Measurements from ENCODE around the gene TTC28.

Gene TTC28

GRCh38 chr22:28252539-28252938, 427.1 kb downstream of the TTC28 start:
- DNase-seq: peak in 2 of 3 experiments; percentile 6 to 60

- no peak for DNase-seq
Observed at GRCh38 chr22:28250036-28250695, 429.5 kb downstream of the TTC28 start.

- no peak for DNase-seq
Observed at GRCh38 chr22:28249402-28249801, 430.2 kb downstream of the TTC28 start.

GRCh38 chr22:28247667-28248363, 431.8 kb downstream of the TTC28 start:
- peak; percentile 16 to 68 (median 31) for DNase-seq

- no peak for DNase-seq
Observed at GRCh38 chr22:28247136-28247535, 432.5 kb downstream of the TTC28 start.

- DNase-seq: no peak
Observed at GRCh38 chr22:28246397-28246796, 433.2 kb downstream of the TTC28 start.

GRCh38 chr22:28245579-28246224, 433.9 kb downstream of the TTC28 start:
- no peak for DNase-seq

- DNase-seq: peak in 1 of 3 experiments; percentile 1
Observed at GRCh38 chr22:28244757-28245156, 434.9 kb downstream of the TTC28 start.

- DNase-seq: no peak
Observed at GRCh38 chr22:28243539-28243938, 436.1 kb downstream of the TTC28 start.

- DNase-seq: no peak
Observed at GRCh38 chr22:28241656-28242290, 437.9 kb downstream of the TTC28 start.

- DNase-seq: no peak
Observed at GRCh38 chr22:28239941-28240340, 439.7 kb downstream of the TTC28 start.

- no peak for DNase-seq
Observed at GRCh38 chr22:28237783-28238182, 441.9 kb downstream of the TTC28 start.

- no peak for DNase-seq
Observed at GRCh38 chr22:28237112-28237511, 442.5 kb downstream of the TTC28 start.

GRCh38 chr22:28232204-28232603, 447.4 kb downstream of the TTC28 start:
- no peak for DNase-seq

GRCh38 chr22:28231441-28231840, 448.2 kb downstream of the TTC28 start:
- DNase-seq: peak in 2 of 3 experiments; percentile 20 to 36

- DNase-seq: no peak
Observed at GRCh38 chr22:28230671-28231070, 449.0 kb downstream of the TTC28 start.

- DNase-seq: no peak
Observed at GRCh38 chr22:28229566-28230485, 449.8 kb downstream of the TTC28 start.

- DNase-seq: no peak
Observed at GRCh38 chr22:28223826-28224225, 455.8 kb downstream of the TTC28 start.

GRCh38 chr22:28222976-28223745, 456.5 kb downstream of the TTC28 start:
- DNase-seq: no peak

GRCh38 chr22:28222571-28222970, 457.1 kb downstream of the TTC28 start:
- no peak for DNase-seq

- DNase-seq: no peak
Observed at GRCh38 chr22:28222052-28222451, 457.6 kb downstream of the TTC28 start.
